ENCODE measurements around the gene PCAT7. TPM values are rescaled to one million over a fixed set of nuclear protein-coding genes. Genes with fewer than 3 reads are reported as not detected.

The PCAT7 gene
- total and polyA plus RNA-seq, 4 donors: 0.18 to 0.29 (median 0.28) TPM; not detected in 1

GRCh38 chr9:94568972-94569712, 14.3 kb downstream of the PCAT7 start:
- Histone ChIP-seq H3K9me3 (ENCODE audit: control insufficient read depth, low read length) (no peaks in the 10 kb centered on the region), H3K4me1 (ENCODE audit: control insufficient read depth in 1 of 2, insufficient read depth in 2 of 2, low read length in 2 of 2) (no peaks in the 10 kb centered on the region), H3K36me3 (ENCODE audit: control insufficient read depth in 1 of 2, insufficient read depth in 2 of 2, low read length in 1 of 2) (no peaks in the 10 kb centered on the region), H3K4me3 (ENCODE audit: low read length in 2 of 2) (no peak overlapping the region), H3K27ac (ENCODE audit: low read depth in 1 of 2, low read length in 2 of 2) (no peak overlapping the region), H3K27me3 (ENCODE audit: control insufficient read depth in 1 of 2, insufficient read depth in 2 of 2, low read length in 1 of 2) (no peaks in the 10 kb centered on the region)
- intact Hi-C loops (cut with DNase I): no loop called here
- DNase-seq (no peak), ATAC-seq (ENCODE audit: low FRiP score) (no peak)
- 95 to 96% methylated on average over 17 of the region's 17 CpGs for WGBS, 2 donors

GRCh38 chr9:94576131-94576530, 21.2 kb downstream of the PCAT7 start:
- no peaks in the 10 kb centered on the region for H3K27me3 ChIP-seq (ENCODE audit: control insufficient read depth in 1 of 2, insufficient read depth in 2 of 2, low read length in 1 of 2)
- intact Hi-C loops (cut with DNase I): no loop called here
- H3K9me3 ChIP-seq (ENCODE audit: control insufficient read depth, low read length): no peaks in the 10 kb centered on the region
- no peak for DNase-seq
- ATAC-seq (ENCODE audit: low FRiP score): no peak
- no peak overlapping the region for H3K27ac ChIP-seq (ENCODE audit: low read depth in 1 of 2, low read length in 2 of 2)
- WGBS, 2 donors: 98 to 100% methylated on average over 2 of the region's 2 CpGs
- H3K36me3 ChIP-seq (ENCODE audit: control insufficient read depth in 1 of 2, insufficient read depth in 2 of 2, low read length in 1 of 2): no peaks in the 10 kb centered on the region
- H3K4me1 ChIP-seq (ENCODE audit: control insufficient read depth in 1 of 2, insufficient read depth in 2 of 2, low read length in 2 of 2): no peaks in the 10 kb centered on the region
- H3K4me3 ChIP-seq (ENCODE audit: low read length in 2 of 2): no peak overlapping the region

DNA sequence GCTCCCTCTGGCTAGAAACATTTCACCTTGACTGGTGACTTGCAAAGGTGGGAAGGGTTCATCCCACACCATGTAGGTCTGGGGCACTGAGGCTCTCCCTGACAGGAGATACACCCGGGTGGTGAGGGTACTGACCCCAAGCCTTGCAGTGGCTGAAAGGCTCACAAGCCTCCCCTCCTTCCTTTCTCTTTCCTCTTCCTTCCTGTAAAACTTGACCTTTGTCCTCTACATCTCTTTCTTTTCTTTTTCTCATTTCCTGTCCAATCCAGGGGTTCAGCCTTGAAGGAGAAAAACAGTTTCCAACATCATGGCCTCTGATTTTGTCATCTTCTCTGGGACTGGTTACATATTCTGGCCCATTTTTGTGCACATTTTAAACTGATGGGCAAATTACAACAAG, 22.2 kb downstream of the PCAT7 start:
- ATAC-seq (ENCODE audit: low FRiP score): no peak
- WGBS, 2 donors: 42 to 53% methylated on average over 1 of the region's 1 CpG
- intact Hi-C loops (cut with DNase I): no loop called here

DNA sequence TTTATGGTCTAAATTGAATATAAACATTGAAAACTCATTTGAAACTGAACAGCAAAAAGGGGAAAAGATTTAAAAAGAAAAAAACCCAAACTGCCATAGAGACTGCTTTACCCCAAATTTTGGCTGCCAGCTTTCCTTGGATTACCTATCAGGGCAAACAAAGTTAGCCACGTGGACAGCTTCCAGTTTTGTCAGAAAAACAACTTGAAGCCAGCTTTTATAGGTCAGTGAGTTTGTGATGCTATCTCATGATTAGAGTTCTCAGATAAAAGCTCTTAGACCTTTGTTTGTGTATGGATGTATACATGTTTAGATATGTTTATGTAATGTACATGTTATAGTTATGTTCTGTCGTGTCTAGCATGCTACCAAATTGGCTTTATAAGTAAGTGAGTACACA, 22.7 kb downstream of the PCAT7 start:
- ATAC-seq (ENCODE audit: low FRiP score) (no peak), DNase-seq (no peak)
- 9 to 16% methylated on average over 2 of the region's 2 CpGs for WGBS, 2 donors
- Histone ChIP-seq H3K9me3 (ENCODE audit: control insufficient read depth, low read length) (no peaks in the 10 kb centered on the region), H3K4me3 (ENCODE audit: low read length in 2 of 2) (no peak overlapping the region), H3K27ac (ENCODE audit: low read depth in 1 of 2, low read length in 2 of 2) (no peak overlapping the region), H3K4me1 (ENCODE audit: control insufficient read depth in 1 of 2, insufficient read depth in 2 of 2, low read length in 2 of 2) (no peaks in the 10 kb centered on the region), H3K36me3 (ENCODE audit: control insufficient read depth in 1 of 2, insufficient read depth in 2 of 2, low read length in 1 of 2) (no peaks in the 10 kb centered on the region), H3K27me3 (ENCODE audit: control insufficient read depth in 1 of 2, insufficient read depth in 2 of 2, low read length in 1 of 2) (no peaks in the 10 kb centered on the region)
- intact Hi-C loops (cut with DNase I): no loop called here

More for the DNA sequence above, 22.2 kb downstream of the PCAT7 start:
- Histone ChIP-seq H3K27ac (ENCODE audit: low read depth in 1 of 2, low read length in 2 of 2) (no peak overlapping the region), H3K27me3 (ENCODE audit: control insufficient read depth in 1 of 2, insufficient read depth in 2 of 2, low read length in 1 of 2) (no peaks in the 10 kb centered on the region), H3K9me3 (ENCODE audit: control insufficient read depth, low read length) (no peaks in the 10 kb centered on the region), H3K4me1 (ENCODE audit: control insufficient read depth in 1 of 2, insufficient read depth in 2 of 2, low read length in 2 of 2) (no peaks in the 10 kb centered on the region), H3K4me3 (ENCODE audit: low read length in 2 of 2) (no peak overlapping the region), H3K36me3 (ENCODE audit: control insufficient read depth in 1 of 2, insufficient read depth in 2 of 2, low read length in 1 of 2) (no peaks in the 10 kb centered on the region)
- no peak for DNase-seq

DNA sequence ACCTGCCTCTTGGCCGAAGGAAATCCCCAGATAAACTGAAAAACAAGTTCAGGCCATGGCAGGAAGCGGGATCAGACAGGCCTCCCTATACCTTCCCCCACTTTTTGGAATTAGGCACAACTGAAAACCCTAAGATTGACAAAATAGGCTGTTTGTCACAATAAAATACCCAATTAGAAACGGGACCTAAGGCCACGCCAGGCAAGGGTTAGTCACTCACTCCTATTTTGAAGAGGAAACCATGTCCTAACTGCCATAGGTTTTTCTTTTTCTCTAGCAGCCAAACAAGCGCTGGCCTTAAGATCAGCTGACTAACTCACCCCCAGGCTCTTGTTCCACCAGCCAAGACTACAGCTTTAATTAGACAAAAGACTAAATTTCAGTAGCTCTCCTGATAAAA, 26.8 kb downstream of the PCAT7 start:
- no peak for ATAC-seq (ENCODE audit: low FRiP score)
- H3K9me3 ChIP-seq (ENCODE audit: control insufficient read depth, low read length): no peaks in the 10 kb centered on the region
- no peak overlapping the region for H3K27ac ChIP-seq (ENCODE audit: low read depth in 1 of 2, low read length in 2 of 2)
- 92 to 94% methylated on average over 5 of the region's 5 CpGs for WGBS, 2 donors
- H3K27me3 ChIP-seq (ENCODE audit: control insufficient read depth in 1 of 2, insufficient read depth in 2 of 2, low read length in 1 of 2): no peaks in the 10 kb centered on the region
- no peaks in the 10 kb centered on the region for H3K4me1 ChIP-seq (ENCODE audit: control insufficient read depth in 1 of 2, insufficient read depth in 2 of 2, low read length in 2 of 2)
- intact Hi-C loops (cut with DNase I): no loop called here
- no peak for DNase-seq
- H3K4me3 ChIP-seq (ENCODE audit: low read length in 2 of 2): no peak overlapping the region
- no peaks in the 10 kb centered on the region for H3K36me3 ChIP-seq (ENCODE audit: control insufficient read depth in 1 of 2, insufficient read depth in 2 of 2, low read length in 1 of 2)

GRCh38 chr9:94584555-94584954, 29.7 kb downstream of the PCAT7 start:
- Histone ChIP-seq H3K4me1 (ENCODE audit: control insufficient read depth in 1 of 2, insufficient read depth in 2 of 2, low read length in 2 of 2) (no peaks in the 10 kb centered on the region), H3K4me3 (ENCODE audit: low read length in 2 of 2) (no peak overlapping the region), H3K9me3 (ENCODE audit: control insufficient read depth, low read length) (no peaks in the 10 kb centered on the region), H3K27ac (ENCODE audit: low read depth in 1 of 2, low read length in 2 of 2) (no peak overlapping the region), H3K27me3 (ENCODE audit: control insufficient read depth in 1 of 2, insufficient read depth in 2 of 2, low read length in 1 of 2) (no peaks in the 10 kb centered on the region), H3K36me3 (ENCODE audit: control insufficient read depth in 1 of 2, insufficient read depth in 2 of 2, low read length in 1 of 2) (no peaks in the 10 kb centered on the region)
- ATAC-seq (ENCODE audit: low FRiP score) (no peak), DNase-seq (no peak)
- WGBS, 2 donors: 92 to 93% methylated on average over 6 of the region's 6 CpGs
- intact Hi-C loops (cut with DNase I): no loop called here

- H3K36me3 ChIP-seq (ENCODE audit: control insufficient read depth in 1 of 2, insufficient read depth in 2 of 2, low read length in 1 of 2): no peaks in the 10 kb centered on the region
- 82 to 88% methylated on average over 4 of the region's 4 CpGs for WGBS, 2 donors
- DNase-seq: no peak
- no peaks in the 10 kb centered on the region for H3K9me3 ChIP-seq (ENCODE audit: control insufficient read depth, low read length)
- intact Hi-C loops (cut with DNase I): no loop called here
- no peak overlapping the region for H3K27ac ChIP-seq (ENCODE audit: low read depth in 1 of 2, low read length in 2 of 2)
- no peak for ATAC-seq (ENCODE audit: low FRiP score)
- H3K27me3 ChIP-seq (ENCODE audit: control insufficient read depth in 1 of 2, insufficient read depth in 2 of 2, low read length in 1 of 2): no peaks in the 10 kb centered on the region
- H3K4me3 ChIP-seq (ENCODE audit: low read length in 2 of 2): no peak overlapping the region
- H3K4me1 ChIP-seq (ENCODE audit: control insufficient read depth in 1 of 2, insufficient read depth in 2 of 2, low read length in 2 of 2): no peaks in the 10 kb centered on the region
Measured at GRCh38 chr9:94586316-94586715, 31.4 kb downstream of the PCAT7 start.

DNA sequence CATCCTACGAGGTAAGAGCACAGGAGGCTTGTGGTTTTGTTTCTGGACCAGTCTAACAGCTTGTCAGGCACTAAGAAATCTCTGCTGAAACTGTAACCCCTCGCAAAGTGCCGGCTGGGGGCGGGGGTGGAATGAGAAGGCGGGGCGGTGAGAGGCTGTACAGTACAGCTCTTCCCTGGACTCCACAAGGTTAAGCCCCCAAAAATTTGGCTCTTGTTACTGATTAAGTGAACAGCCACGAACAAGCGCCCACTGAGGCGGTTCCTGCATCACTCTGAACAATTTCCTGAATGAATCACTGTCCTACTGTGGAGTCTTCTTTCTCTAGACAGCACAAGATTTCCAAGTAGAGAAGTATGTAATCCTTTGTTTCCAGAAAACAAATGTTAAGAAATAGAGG, 31.9 kb downstream of the PCAT7 start:
- H3K4me3 ChIP-seq (ENCODE audit: low read length in 2 of 2): no peak overlapping the region
- no peaks in the 10 kb centered on the region for H3K36me3 ChIP-seq (ENCODE audit: control insufficient read depth in 1 of 2, insufficient read depth in 2 of 2, low read length in 1 of 2)
- H3K4me1 ChIP-seq (ENCODE audit: control insufficient read depth in 1 of 2, insufficient read depth in 2 of 2, low read length in 2 of 2): no peaks in the 10 kb centered on the region
- intact Hi-C loops (cut with DNase I): no loop called here
- WGBS, 2 donors: 83 to 85% methylated on average over 9 of the region's 9 CpGs
- no peak for ATAC-seq (ENCODE audit: low FRiP score)
- no peaks in the 10 kb centered on the region for H3K27me3 ChIP-seq (ENCODE audit: control insufficient read depth in 1 of 2, insufficient read depth in 2 of 2, low read length in 1 of 2)
- DNase-seq: no peak
- no peak overlapping the region for H3K27ac ChIP-seq (ENCODE audit: low read depth in 1 of 2, low read length in 2 of 2)
- H3K9me3 ChIP-seq (ENCODE audit: control insufficient read depth, low read length): no peaks in the 10 kb centered on the region

- Histone ChIP-seq H3K9me3 (ENCODE audit: control insufficient read depth, low read length) (no peaks in the 10 kb centered on the region), H3K4me3 (ENCODE audit: low read length in 2 of 2) (no peak overlapping the region), H3K27ac (ENCODE audit: low read depth in 1 of 2, low read length in 2 of 2) (no peak overlapping the region), H3K27me3 (ENCODE audit: control insufficient read depth in 1 of 2, insufficient read depth in 2 of 2, low read length in 1 of 2) (no peaks in the 10 kb centered on the region), H3K4me1 (ENCODE audit: control insufficient read depth in 1 of 2, insufficient read depth in 2 of 2, low read length in 2 of 2) (no peaks in the 10 kb centered on the region), H3K36me3 (ENCODE audit: control insufficient read depth in 1 of 2, insufficient read depth in 2 of 2, low read length in 1 of 2) (no peaks in the 10 kb centered on the region)
- 90 to 92% methylated on average over 9 of the region's 9 CpGs for WGBS, 2 donors
- DNase-seq (no peak), ATAC-seq (ENCODE audit: low FRiP score) (no peak)
- intact Hi-C loops (cut with DNase I): no loop called here
Measured at GRCh38 chr9:94588681-94589080, 33.8 kb downstream of the PCAT7 start.

Data from aorta (tissue), 5 donors.